Activated T-helper 9 cell treated with anti-CD3 and anti-CD28 coated beads, Interleukin-2, amount 50 U/mL, for 16 hours (primary cell): ENCODE data around the gene PRKAG2.

Experiments used
- DNase-seq: peaks from one replicate; pipeline ENCODE4 v3.0.0-alpha.2; 2020; ENCODE audit warnings: low read depth

PRKAG2 gene

GRCh38 chr7:151724920-151725584, 151.9 kb downstream of the PRKAG2 start:
- no peak for DNase-seq

- no peak for DNase-seq
Measured at GRCh38 chr7:151724250-151724915, 152.5 kb downstream of the PRKAG2 start.

GRCh38 chr7:151723321-151723720, 153.6 kb downstream of the PRKAG2 start:
- DNase-seq, result no peak

DNA sequence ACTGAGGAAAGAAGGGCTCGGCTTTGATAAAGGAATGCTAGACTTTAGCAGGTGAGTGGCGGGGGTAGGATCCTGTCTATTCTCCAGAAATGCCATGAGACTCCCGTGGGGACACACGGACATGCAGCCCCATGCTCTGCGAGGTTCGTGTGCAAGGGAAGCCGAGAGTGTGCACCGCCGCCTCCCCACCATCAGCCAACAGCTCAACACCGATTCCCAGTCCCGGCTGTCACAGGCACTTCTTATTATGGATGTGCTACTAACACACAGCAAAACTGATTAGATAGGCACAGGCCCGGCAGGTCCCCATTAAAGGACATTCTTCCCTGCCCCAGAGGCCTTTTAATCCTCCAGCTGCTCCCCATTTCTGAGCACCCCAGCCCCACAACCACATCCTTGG, 154.4 kb downstream of the PRKAG2 start:
- DNase-seq, result no peak

- DNase-seq, result no peak
Measured at GRCh38 chr7:151721694-151722093, 155.2 kb downstream of the PRKAG2 start.

DNA sequence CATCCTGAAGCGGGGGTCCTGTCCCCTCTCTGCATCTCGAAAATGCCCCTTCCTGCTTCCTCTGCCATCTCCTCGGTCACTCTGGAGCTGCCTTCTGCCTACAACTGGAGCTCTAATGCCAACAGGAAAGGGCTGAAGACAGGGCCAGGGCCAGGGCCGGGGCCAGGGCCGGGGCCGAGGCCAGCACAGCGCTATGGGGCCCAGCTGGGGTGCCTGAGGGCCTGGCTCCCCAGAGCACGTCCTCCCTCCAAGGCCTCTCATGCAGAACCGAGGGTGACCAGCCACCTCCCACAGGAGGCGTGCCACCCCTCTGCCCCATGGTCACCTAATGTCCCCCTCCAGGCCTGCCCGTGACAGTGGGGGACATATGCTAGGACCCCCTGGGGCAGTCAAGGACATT, 155.7 kb downstream of the PRKAG2 start:
- DNase-seq, result no peak

DNA sequence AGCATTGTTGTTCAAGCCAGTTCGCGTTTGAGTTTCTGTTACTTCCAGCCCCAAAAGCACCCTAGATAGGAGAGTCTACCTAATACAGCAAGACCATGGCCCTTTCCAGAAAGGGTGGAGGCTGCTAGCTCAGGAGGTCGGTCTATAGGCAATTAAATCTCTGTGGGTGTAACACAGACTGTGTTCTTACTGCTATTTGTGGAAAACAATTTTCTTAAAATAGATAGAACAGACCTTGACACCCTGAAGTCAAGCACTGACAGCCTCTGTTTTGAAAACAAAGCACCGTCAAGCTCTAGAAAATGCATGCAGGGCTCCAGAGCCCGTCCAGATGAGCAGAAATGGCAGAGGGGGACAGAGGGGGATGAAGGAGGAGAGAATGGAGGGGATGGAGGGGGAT, 156.6 kb downstream of the PRKAG2 start:
- no peak for DNase-seq

DNA sequence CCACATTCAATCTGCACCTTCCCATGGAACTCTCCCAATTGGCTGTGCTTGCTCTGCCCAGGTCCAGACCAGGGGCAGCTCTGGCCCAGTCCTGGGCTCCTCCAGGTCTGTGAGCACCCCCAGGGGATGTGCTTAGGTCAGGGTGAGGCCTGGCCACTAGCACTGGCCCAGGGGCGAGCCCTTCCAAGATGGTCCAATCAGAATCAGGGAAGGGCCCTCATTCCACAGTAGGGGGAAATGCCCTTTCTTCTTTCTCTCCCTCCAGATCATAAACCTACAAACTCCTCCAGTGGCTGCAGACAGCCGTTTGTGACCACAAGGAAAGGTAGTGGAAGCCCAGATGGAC, 157.0 kb downstream of the PRKAG2 start:
- DNase-seq, result no peak

- DNase-seq, result no peak
Measured at GRCh38 chr7:151719031-151719896, 157.7 kb downstream of the PRKAG2 start.

GRCh38 chr7:151717918-151718317, 159.0 kb downstream of the PRKAG2 start:
- no peak for DNase-seq

- no peak for DNase-seq
Measured at GRCh38 chr7:151717415-151717814, 159.5 kb downstream of the PRKAG2 start.

- no peak for DNase-seq
Measured at GRCh38 chr7:151716323-151716722, 160.6 kb downstream of the PRKAG2 start.

- DNase-seq, result no peak
Measured at GRCh38 chr7:151715666-151716315, 161.1 kb downstream of the PRKAG2 start.

DNA sequence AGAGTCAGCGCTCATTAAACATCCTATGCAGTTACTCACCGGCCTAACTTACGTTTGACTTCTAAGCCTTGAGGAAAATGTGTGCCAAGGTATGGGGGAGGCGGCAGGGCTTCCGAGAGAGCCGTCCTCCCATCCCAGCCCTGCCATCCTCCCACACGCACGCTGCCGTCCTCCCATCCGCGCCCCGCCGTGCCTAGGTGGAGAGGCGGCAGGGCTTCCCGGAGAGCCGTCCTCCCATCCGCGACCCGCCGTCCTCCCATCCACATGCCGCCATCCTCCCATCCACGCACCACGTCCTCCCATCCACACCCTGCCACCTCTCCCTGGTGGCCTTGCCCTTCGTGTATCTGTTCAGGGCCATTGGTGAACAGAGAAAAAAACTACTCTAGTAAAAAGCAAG, 162.7 kb downstream of the PRKAG2 start:
- no peak for DNase-seq

GRCh38 chr7:151712810-151713125, 164.1 kb downstream of the PRKAG2 start:
- DNase-seq, result no peak

DNA sequence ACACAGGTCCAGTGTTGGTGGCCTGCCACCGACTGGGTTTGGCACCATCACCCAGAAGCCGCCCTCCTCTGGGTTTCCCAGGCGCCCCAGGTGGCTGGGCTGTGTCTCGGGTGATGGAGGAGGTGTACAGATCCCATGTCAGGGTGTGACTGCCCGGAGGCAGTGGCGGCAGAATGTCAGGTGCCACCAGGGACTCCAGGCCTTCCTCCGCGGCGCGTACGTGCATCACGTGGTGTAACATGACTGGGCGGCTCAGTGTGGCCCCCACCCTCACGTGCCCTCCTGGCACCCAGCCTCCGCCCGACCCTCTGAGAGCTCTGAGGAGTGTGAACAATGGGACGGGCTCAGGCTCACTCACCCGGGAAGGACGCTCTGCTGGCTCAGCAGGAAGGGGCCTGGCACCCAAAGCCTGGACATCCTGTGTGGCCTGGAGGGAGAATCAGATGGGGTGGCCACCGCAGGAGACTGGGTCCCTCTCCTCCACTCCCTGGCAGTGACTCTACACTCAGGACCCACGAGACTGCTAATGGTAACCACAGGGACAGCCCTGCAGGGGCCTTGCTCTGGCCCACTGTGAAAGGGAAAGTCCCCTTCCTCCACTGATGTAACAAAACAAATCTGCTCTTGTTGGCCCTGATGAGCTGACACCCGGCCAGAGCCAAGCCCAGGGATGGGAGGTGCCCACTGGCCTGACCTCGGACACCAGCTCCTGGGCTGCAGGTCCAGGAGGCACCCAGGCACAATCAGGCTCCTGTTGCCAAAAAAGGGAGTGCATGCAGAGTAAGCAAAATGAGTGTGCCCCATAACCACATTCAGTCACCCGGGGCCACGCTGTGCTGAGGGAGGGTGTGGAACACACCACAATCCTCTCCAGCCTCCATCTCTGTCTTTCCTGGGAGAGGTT, 164.8 kb downstream of the PRKAG2 start:
- no peak for DNase-seq

- no peak for DNase-seq
Measured at GRCh38 chr7:151711435-151711872, 165.5 kb downstream of the PRKAG2 start.

DNA sequence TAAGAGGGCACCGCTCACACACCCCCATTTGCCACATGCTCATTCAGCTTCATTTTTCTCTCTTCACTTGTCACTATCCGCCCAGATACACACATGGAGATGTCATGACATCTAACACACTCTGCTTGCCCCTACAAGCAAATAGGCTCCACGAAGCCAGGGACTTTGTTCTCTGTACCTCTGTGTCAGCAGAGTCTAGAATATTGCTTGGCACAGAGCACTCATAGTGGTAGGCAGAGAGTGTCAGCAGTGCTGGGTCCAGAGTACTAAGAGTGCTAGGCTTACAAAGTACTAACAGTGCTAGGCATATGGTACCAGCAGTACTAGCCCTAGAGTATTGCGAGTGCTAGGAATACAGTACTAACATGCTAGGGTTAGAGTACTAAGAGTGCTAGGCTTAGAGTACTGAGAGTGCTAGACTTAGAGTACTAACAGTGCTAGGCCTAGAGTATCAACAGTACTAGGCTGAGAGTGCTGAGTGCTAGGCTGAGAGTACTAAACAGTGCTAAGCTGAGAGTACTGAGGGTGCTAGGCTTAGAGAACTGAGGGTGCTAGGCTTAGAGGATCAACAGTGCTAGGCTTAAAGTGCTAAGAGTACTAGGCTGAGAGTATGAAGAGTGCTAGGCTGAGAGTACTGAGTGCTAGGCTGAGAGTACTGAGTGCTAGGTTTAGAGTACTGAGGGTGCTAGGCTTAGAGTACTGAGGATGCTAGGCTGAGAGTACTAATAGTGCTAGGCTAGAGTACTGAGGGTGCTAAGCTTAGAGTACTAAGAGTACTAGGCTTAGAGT, 166.1 kb downstream of the PRKAG2 start:
- no peak for DNase-seq

DNA sequence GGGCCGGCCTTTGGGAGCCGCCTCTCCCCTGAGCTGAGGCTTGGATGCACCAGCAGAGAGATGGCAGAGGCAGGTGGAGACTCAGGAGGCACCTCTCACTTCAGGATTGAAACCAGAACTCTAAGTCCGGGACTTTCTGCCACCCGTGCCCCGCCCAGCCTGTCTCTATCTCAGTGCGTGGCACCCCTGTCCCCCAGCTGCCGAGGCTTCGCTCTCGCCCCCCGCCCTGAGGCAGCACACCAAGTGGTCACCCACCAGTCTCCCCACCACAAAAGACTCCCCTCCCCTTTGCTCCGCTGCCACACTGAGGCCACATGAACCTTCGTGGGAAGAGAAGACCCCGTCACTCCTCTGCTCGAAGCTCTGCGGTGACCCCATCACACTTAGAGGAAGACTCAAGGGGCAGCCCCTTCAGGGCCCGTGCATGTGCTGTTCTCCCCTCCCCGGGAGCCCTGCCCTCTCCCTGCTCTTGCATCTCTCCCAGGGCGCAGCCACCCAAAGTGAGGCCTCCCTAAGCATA, 166.7 kb downstream of the PRKAG2 start:
- DNase-seq, result no peak
